ENCODE data around the gene NDUFB3. TPM values are rescaled to one million over a fixed set of nuclear protein-coding genes. Genes with fewer than 3 reads are reported as not detected.

NDUFB3 gene
- total RNA-seq, 1 experiment from 2014 or later = 96.7 TPM

DNA sequence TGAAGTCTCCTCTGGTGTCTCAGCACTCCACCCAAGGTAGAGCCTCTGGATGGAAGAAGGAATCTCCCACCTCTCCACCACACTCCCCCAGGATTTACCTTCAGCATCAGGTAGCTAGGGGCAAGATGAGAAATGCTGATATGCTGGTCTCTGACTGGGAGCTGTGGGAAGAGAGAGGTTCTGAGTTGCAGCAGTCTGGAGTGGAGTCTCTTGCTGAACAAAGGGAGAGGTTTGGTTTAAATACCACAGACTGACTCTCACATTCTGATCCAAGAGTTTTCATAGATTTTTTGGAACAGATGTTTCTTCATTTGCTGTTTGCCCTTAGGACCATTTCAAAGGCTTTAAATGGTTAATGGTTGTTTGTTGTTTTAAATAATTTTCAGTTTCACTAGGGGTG is 43.0 kb downstream of the NDUFB3 start:
- DNase-seq = no peak
- ChIA-PET CTCF (interaction anchor here (0.7 to 1.1 kb wide), 2 partner anchors 17 to 44 kb away, joined by 3 to 6 read pairs; no protein-coding TSS in a partner anchor), POLR2A (ENCODE audit: unreplicated experiment) (interaction anchor here (0.7 kb wide), 1 partner anchor 13 kb away, joined by 5 read pairs; no protein-coding TSS in a partner anchor)
- intact Hi-C loops (cut with micrococcal nuclease; ENCODE audit: unreplicated experiment) = loop anchor here (5.0 kb wide), 2 partner anchors 43 to 153 kb away; partner anchors contain the start of genes HYCC2, NDUFB3 and ORC2
- no peaks in the 10 kb centered on the region for H3K9me2 ChIP-seq (ENCODE audit: insufficient read depth)
- peak overlapping the region; percentile 89 for H3K4me2 ChIP-seq
- BruUV-seq (replicated peaks) = no TSS peak
- TF ChIP-seq, protein P1, sequence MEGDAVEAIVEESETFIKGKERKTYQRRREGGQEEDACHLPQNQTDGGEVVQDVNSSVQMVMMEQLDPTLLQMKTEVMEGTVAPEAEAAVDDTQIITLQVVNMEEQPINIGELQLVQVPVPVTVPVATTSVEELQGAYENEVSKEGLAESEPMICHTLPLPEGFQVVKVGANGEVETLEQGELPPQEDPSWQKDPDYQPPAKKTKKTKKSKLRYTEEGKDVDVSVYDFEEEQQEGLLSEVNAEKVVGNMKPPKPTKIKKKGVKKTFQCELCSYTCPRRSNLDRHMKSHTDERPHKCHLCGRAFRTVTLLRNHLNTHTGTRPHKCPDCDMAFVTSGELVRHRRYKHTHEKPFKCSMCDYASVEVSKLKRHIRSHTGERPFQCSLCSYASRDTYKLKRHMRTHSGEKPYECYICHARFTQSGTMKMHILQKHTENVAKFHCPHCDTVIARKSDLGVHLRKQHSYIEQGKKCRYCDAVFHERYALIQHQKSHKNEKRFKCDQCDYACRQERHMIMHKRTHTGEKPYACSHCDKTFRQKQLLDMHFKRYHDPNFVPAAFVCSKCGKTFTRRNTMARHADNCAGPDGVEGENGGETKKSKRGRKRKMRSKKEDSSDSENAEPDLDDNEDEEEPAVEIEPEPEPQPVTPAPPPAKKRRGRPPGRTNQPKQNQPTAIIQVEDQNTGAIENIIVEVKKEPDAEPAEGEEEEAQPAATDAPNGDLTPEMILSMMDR (conservative IDR thresholded peaks at IDR 0.05) = no peak
- TF ChIP-seq EZH2 (IDR thresholded peaks at IDR 0.05; ENCODE audit: low read depth) = no peak
- H3K27me3 ChIP-seq (ENCODE audit: insufficient read depth, low read depth) = no peaks in the 10 kb centered on the region
- no peaks in the 10 kb centered on the region for H4K20me1 ChIP-seq (ENCODE audit: insufficient read depth)
- H3K4me1 ChIP-seq (replicated peaks; ENCODE audit: insufficient read depth) = peaks cover 30% of the 10 kb centered on the region
- no peaks in the 10 kb centered on the region for H3K9me3 ChIP-seq (ENCODE audit: insufficient read depth, low read depth)
- H3K79me2 ChIP-seq (ENCODE audit: low read depth) = peaks cover 28% of the 10 kb centered on the region
- H3K27ac ChIP-seq = peak overlapping the region; percentile 100
- H3K4me3 ChIP-seq = peak overlapping the region; percentile 68; the same call in 1 of the 2 replicates
- H2AFZ ChIP-seq = no peak overlapping the region
- peaks cover 46% of the 10 kb centered on the region for H3F3A ChIP-seq (ENCODE audit: insufficient read depth, low read depth)
- H3K36me3 ChIP-seq (ENCODE audit: low read depth) = no peaks in the 10 kb centered on the region

DNA sequence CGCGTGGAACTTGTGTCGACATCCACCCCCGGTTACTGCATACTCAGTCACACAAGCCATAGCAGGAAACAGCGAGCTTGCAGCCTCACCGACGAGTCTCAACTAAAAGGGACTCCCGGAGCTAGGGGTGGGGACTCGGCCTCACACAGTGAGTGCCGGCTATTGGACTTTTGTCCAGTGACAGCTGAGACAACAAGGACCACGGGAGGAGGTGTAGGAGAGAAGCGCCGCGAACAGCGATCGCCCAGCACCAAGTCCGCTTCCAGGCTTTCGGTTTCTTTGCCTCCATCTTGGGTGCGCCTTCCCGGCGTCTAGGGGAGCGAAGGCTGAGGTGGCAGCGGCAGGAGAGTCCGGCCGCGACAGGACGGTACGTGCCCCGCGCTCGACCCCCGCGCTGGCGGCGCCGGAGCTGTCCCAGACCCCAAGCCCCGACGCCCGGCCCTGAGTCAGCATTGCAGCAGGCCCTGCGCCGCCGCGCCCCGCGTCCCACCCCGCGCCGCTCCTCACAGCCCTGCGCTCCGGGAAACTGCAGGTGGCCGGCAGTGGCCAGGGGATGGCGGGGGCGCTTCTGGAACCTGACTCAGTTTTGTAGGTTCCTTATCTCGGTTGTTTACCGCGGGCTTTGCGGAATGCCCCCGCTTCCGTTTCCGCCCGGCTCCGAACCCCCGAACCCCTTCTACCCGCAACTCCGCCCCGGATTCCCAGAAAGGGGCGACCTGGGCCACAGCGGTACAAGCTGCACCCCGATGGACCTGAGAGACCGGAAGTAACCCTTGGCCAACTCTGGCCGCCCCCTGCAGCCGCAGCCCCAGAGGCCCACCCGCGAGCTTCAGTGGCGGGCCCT is 44.5 kb downstream of the NDUFB3 start, which contains the start of gene CFLAR:
TSS of gene CFLAR (plus strand) at position 50 of the 844 bp plus-strand sequence. CDS start 13,702 bp downstream, outside the sequence.
- peaks cover 46% of the 10 kb centered on the region for H3F3A ChIP-seq (ENCODE audit: insufficient read depth, low read depth)
- H3K27ac ChIP-seq = peak within 1 kb of the TSS; percentile 100
- ChIA-PET POLR2A (ENCODE audit: unreplicated experiment) (interaction anchor here (0.5 to 1.1 kb wide), 4 partner anchors 32 to 803 kb away, joined by 4 to 6 read pairs (median 5); no protein-coding TSS in a partner anchor), CTCF (interaction anchor here (0.6 to 0.9 kb wide), 4 partner anchors 26 to 210 kb away, joined by 3 to 4 read pairs (median 3); no protein-coding TSS in a partner anchor)
- intact Hi-C loops (cut with micrococcal nuclease; ENCODE audit: unreplicated experiment) = loop anchor here (5.0 kb wide), 2 partner anchors 44 to 154 kb away; partner anchors contain the start of genes HYCC2, NDUFB3 and ORC2
- peak within 1 kb of the TSS; percentile 68 for H3K4me3 ChIP-seq
- DNase-seq = peak; percentile 56 to 57
- H3K36me3 ChIP-seq (ENCODE audit: low read depth) = 0 out of 2 replicates have a peak, but pooled peaks cover 6% of the 10 kb centered on the region
- TF ChIP-seq EZH2 (IDR thresholded peaks at IDR 0.05; ENCODE audit: low read depth) = no peak
- TF ChIP-seq, protein P1 (conservative IDR thresholded peaks at IDR 0.05) = no peak
- peak within 1 kb of the TSS; percentile 93 for H2AFZ ChIP-seq
- peak within 1 kb of the TSS; percentile 89 for H3K4me2 ChIP-seq
- H4K20me1 ChIP-seq (ENCODE audit: insufficient read depth) = no peaks in the 10 kb centered on the region
- H3K4me1 ChIP-seq (replicated peaks; ENCODE audit: insufficient read depth) = peaks cover 41% of the 10 kb centered on the region
- BruUV-seq (replicated peaks) = TSS peak; percentile 42
- no peaks in the 10 kb centered on the region for H3K27me3 ChIP-seq (ENCODE audit: insufficient read depth, low read depth)
- peaks cover 43% of the 10 kb centered on the region for H3K79me2 ChIP-seq (ENCODE audit: low read depth)
- H3K9me2 ChIP-seq (ENCODE audit: insufficient read depth) = no peaks in the 10 kb centered on the region
- H3K9me3 ChIP-seq (ENCODE audit: insufficient read depth, low read depth) = no peaks in the 10 kb centered on the region

All from PC-9 (cell line).